HepG2 (cell line): ENCODE results near the gene DPT. TPM values are rescaled to one million over a fixed set of nuclear protein-coding genes. Genes with fewer than 3 reads are reported as not detected.

Source experiments
- ATF7 ChIP-seq, 2 experiments: fragments of 450-650 bp in 1 of 2; sonication (generic) in 1 of 2; formaldehyde crosslinking in 1 of 2; IDR thresholded peaks; 2 replicates each; pipeline versions ENCODE4 v1.4.0 to v1.6.1; 2016 to 2020; ENCODE audit warnings: antibody characterized with exemption in 1 of 2, mild to moderate bottlenecking in 1 of 2, missing genetic modification reagents in 1 of 2
- FOXK1 ChIP-seq: sonication (generic); formaldehyde crosslinking; IDR thresholded peaks from 2 replicates; pipeline ENCODE4 v1.4.0; 2020; ENCODE audit warnings: low read depth, missing genetic modification reagents, borderline replicate concordance
- FOXO4 ChIP-seq: sonication (generic); formaldehyde crosslinking; conservative IDR thresholded peaks from 2 replicates; pipeline ENCODE4 v1.8.1; 2023; ENCODE audit warnings: missing genetic modification reagents
- HOXA5 ChIP-seq: sonication (generic); formaldehyde crosslinking; IDR thresholded peaks from 2 replicates; pipeline ENCODE4 v1.4.0; 2020; ENCODE audit warnings: missing genetic modification reagents
- NR2F1 ChIP-seq, 2 experiments: fragments of 450-650 bp in 1 of 2; formaldehyde crosslinking in 1 of 2; IDR thresholded peaks; 2 replicates each; pipeline versions ENCODE4 v1.5.0 to v1.6.1; 2016 to 2020; ENCODE audit warnings: mild to moderate bottlenecking in 1 of 2, missing compliant biosample characterization in 1 of 2, missing genetic modification reagents in 1 of 2, moderate library complexity in 1 of 2
- RERE ChIP-seq: IDR thresholded peaks from 2 replicates; pipeline ENCODE4 v1.6.1; 2016; ENCODE audit warnings: low read depth, missing genetic modification reagents, missing compliant biosample characterization
- SP4 ChIP-seq: sonication (generic); formaldehyde crosslinking; IDR thresholded peaks from 2 replicates; pipeline ENCODE4 v1.8.1; 2023; ENCODE audit warnings: mild to moderate bottlenecking, missing genetic modification reagents
- ZBTB10 ChIP-seq: sonication (generic); formaldehyde crosslinking; IDR thresholded peaks from 2 replicates; pipeline ENCODE4 v1.4.0; 2020; ENCODE audit warnings: missing genetic modification reagents, borderline replicate concordance
- ZBTB43 ChIP-seq: sonication (generic); formaldehyde crosslinking; conservative IDR thresholded peaks from 2 replicates; pipeline ENCODE4 v1.4.0; 2020; ENCODE audit warnings: missing genetic modification reagents
- ZNF280B ChIP-seq: sonication (generic); formaldehyde crosslinking; IDR thresholded peaks from 2 replicates; pipeline ENCODE4 v1.5.0; 2020; ENCODE audit warnings: missing genetic modification reagents, mild to moderate bottlenecking, borderline replicate concordance
- ZNF333 ChIP-seq: sonication (generic); formaldehyde crosslinking; IDR thresholded peaks from 2 replicates; pipeline ENCODE4 v1.4.0; 2020; ENCODE audit warnings: mild to moderate bottlenecking, missing genetic modification reagents, borderline replicate concordance
- ZNF337 ChIP-seq: sonication (generic); formaldehyde crosslinking; IDR thresholded peaks from 2 replicates; pipeline ENCODE4 v1.5.1; 2020; ENCODE audit warnings: missing genetic modification reagents, low read depth, mild to moderate bottlenecking, borderline replicate concordance
- ZNF629 ChIP-seq: sonication (generic); formaldehyde crosslinking; conservative IDR thresholded peaks from 2 replicates; pipeline ENCODE4 v1.5.0; 2020; ENCODE audit warnings: missing genetic modification reagents
- ZNF781 ChIP-seq: sonication (generic); formaldehyde crosslinking; IDR thresholded peaks from 2 replicates; pipeline ENCODE4 v1.5.1; 2020; ENCODE audit warnings: borderline replicate concordance, mild to moderate bottlenecking, missing genetic modification reagents; ENCODE audit errors: not compliant biosample characterization
- polyA plus RNA-seq, 8 experiments: library from polyadenylated mRNA; depleted of rRNA in 3 of 8; stranded (reverse) in 7 of 8; unstranded in 1 of 8; fragments of >200 nt; fragmentation: Illumina TruSeq in 4 of 8; extraction: Trizol in 4 of 8; gene quantifications; 2 replicates each; pipeline versions ENCODE4 v1.2.1 to v1.2.3, GENCODE V29; 2011 to 2016; ENCODE audit warnings: low read depth in 4 of 8, missing spikeins in 1 of 8, mixed read lengths in 1 of 8; ENCODE audit not compliant: insufficient read depth in 1 of 8
- total RNA-seq, 5 experiments: library from RNA; depleted of rRNA; stranded (reverse); fragments of >200 nt; fragmentation: Illumina TruSeq; extraction: Trizol; gene quantifications; 2 replicates each; pipeline ENCODE4 v1.2.3, GENCODE V29; 2016; ENCODE audit warnings: low read depth in 1 of 5

Gene DPT
- total and polyA plus RNA-seq, 2 of the 13 experiments (the other 11 are each of a cell fraction or from before 2014, with no cell fraction given) = 0.04 TPM; not detected in 1

GRCh38 chr1:168664069-168664834, 64.8 kb downstream of the DPT start (continued):
- TF ChIP-seq RERE (CRISPR knock-in tag) (no peak), ZBTB10 (CRISPR knock-in tag) (no peak), ZBTB43 (CRISPR knock-in tag) (no peak), NR2F1 (CRISPR knock-in tag; IDR thresholded peaks at IDR 0.05) (no peak), ZNF629 (CRISPR knock-in tag) (no peak), FOXK1 (CRISPR knock-in tag) (no peak), ZNF280B (CRISPR knock-in tag) (no peak), ZNF781 (CRISPR knock-in tag) (no peak), FOXO4 (CRISPR knock-in tag) (no peak), HOXA5 (no peak), ZNF337 (CRISPR knock-in tag) (no peak), SP4 (CRISPR knock-in tag) (no peak), ZNF333 (CRISPR knock-in tag) (no peak), ATF7 (IDR thresholded peaks at IDR 0.05) (no peak), ATF7 (CRISPR knock-in tag; IDR thresholded peaks at IDR 0.05) (no peak)
